HG03066 (cell line): ENCODE results near the gene SRP14.
"Not testable (repeated sequence)": the region's sequence is repeated elsewhere in the genome, so short reads cannot be mapped to it uniquely, and the experiment has no call there.

Source experiments
- ATAC-seq: cut with Tn5 transposase; IDR thresholded peaks from one replicate; pipeline ENCODE4 v1.9.1; 2021; ENCODE audit warnings: low read depth; ENCODE audit not compliant: unreplicated experiment

SRP14 gene, protein sequence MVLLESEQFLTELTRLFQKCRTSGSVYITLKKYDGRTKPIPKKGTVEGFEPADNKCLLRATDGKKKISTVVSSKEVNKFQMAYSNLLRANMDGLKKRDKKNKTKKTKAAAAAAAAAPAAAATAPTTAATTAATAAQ

DNA sequence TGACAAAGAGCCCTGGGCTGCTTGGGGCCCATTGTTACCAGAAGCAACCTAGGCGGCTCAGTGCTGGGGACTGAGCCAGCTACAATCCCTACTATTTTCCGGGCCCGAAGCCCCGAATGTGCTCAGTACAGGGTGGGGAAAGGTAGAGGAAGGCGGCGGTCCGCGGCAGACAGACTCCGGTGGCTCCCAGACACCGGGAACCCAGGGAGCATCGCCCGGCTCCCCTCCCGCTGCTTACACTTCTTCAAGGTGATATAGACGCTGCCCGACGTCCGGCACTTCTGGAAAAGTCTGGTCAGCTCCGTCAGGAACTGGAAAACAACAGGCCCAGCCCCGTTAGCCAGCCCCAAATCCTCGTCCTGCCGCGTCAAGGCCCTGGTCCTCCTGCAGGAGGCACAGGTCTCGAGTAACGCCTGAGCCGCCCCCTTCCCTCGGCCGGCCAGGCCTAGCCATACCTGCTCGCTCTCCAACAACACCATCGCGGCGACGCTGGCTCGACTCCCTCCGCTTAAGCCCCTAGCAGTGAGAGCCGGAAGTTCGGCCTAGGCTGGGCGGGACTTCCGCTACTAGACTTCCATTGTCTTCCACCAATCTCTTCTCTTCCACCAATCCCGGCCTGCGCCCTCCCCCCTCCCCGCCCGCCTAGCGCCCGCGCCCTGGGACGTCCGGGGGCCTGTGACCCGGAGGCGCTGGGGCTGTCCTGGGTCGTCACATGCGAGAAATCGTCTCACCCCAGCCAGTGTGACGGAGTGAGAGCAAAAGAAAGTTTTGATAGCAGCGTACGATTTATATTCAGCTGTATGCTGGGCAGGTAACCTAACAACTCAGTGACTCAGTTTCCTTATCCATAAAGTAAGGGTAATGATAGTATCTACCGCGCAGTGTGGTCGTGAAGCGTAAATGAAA lies at the start of gene SRP14:
TSS of gene SRP14 (minus strand) at position 544 of the 906 bp plus-strand sequence. CDS start at position 479, 65 bp downstream.
- ATAC-seq = peak; percentile 96

GRCh38 chr15:40087991-40088928 lies 49.3 kb upstream of the SRP14 start:
- ATAC-seq = no peak

- no peak for ATAC-seq
Observed at GRCh38 chr15:40087068-40087810, 48.3 kb upstream of the SRP14 start.

- ATAC-seq = no peak
Observed at GRCh38 chr15:40085266-40085665, 46.3 kb upstream of the SRP14 start.

DNA sequence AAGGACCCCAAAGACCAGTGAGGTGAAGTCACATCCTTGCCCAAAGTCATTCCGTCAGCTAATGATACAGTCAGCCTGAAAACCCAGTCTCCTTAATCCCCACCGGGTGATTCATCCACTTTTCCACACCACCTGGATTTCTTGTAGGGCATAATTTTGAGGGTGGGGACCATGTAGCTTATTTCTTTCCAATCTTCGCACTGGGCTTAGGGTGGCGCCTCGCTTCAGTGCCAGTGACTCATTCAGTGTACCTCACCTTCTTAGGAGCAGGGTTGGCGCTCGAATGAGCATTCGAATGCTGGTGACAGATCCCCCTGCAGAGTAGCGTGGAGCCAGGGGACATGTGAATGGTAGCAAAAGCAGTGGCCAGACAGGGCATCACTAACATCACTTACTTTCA lies 45.7 kb upstream of the SRP14 start:
- ATAC-seq = no peak

GRCh38 chr15:40082195-40082883 lies 43.4 kb upstream of the SRP14 start:
- ATAC-seq = no peak

DNA sequence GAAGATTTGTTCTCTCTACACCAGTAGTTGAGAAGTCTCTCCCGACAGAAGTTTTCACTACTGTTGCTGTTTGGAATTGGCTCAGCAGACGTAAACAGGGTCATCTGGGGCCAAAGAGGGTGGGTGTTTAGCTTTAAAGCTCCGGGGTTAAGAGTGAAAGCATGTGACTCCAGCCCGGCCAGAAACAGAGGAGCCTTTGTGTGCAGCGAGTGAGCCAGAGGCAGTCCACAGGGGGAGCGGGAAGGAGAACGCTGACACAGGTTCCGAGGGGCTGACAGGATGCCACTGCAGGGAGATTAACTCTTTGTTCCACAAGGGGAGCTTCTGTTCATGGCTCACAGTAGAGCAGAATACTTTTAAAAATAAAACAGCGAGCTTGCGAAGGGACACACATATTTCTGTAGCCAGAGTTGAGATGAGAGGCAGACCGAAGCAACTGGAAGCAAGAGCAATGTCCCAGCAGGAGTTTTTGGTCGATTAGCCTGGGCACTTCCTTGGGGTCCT lies 42.8 kb upstream of the SRP14 start:
- no peak for ATAC-seq

DNA sequence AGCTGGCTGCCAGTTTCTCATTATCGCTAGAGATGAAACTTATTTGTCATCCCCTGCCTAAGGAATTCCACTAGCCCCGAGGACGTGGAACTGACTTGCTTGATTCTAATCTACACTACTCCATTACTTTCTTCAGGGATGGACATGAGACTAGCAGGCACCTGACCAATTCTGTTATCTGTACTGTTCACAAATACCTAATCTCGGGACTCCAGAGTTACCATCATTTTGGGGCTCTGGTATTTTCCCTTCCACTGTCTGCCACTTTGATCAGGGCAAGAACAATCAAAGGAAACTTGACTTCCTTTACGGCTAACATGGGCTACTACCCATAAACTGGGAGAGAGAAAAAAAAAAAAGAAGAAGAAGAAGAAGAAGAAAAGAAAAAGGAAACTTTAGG lies 41.9 kb upstream of the SRP14 start:
- no peak for ATAC-seq

DNA sequence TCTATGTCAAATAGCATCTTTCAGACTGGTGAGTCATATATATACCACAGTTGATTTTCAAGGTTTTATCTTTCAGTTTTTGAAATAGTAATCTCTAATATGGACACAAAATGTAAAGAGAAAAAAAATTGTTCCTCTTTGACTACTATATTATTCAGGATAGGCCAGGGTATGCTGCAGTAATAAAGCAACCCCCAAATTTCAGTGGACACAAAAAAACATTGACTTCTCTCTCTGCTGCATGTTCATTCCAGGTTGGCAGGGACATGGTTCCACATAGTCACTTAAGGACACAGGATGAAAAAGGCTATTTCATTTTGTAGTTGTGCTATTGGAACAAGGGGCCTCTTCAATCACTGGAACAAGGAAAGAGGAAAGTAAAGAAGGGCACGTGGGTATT lies 41.1 kb upstream of the SRP14 start:
- ATAC-seq = no peak

DNA sequence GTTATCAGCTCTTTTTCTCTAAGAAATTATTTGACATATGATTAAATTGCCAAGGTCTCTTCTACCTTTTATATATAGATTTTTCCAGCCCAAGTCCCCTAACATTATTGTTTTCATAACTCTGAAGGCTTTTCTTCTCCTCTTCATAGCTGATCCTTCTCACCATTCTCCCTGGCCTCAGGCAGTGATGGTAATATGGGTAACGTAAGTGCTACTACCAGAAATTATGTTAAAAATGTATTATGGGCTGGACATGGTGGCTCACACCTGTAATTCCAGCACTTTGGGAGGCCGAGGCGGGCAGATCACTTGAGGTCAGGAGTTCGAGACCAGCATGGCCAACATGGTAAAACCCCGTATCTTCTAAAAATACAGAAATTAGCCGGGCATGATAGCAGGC lies 40.5 kb upstream of the SRP14 start:
- no peak for ATAC-seq

GRCh38 chr15:40075298-40076044 lies 36.5 kb upstream of the SRP14 start:
- no peak for ATAC-seq

- not testable (repeated sequence) for ATAC-seq
Observed at GRCh38 chr15:40074656-40075055, 35.7 kb upstream of the SRP14 start.

DNA sequence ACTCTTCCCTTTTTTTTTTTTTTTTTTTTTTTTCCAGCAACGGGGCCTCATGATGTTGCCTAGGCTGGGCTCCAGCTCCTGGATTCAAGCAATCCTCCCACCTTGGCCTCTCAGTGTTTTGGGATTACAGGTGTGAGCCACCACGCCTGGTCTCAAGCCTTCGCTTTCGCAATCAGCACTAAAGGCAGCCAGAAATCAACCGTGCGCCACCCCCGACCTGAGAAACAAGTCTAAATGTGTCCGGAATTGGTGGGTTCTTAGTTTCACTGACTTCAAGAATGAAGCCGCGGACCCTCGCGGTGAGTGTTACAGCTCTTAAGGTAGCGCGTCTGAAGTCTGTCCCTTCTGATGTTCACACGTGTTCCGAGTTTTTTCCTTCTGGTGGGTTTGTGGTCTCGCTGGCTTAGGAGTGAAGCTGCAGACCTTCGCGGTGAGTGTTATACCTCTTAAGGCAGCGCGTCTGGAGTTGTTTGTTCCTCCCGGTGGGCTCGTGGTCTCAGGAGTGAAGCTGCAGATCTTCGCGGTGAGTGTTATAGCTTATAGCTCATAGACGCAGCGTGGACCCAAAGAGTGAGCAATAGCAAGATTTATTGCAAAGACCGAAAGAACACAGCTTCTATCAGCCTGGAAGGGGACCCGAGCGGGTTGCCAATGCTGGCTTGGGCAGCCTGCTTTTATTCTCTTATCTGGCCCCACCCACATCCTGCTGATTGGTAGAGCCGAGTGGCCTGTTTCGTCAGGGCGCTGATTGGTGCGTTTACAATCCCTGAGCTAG lies 34.9 kb upstream of the SRP14 start:
- ATAC-seq = not testable (repeated sequence)

DNA sequence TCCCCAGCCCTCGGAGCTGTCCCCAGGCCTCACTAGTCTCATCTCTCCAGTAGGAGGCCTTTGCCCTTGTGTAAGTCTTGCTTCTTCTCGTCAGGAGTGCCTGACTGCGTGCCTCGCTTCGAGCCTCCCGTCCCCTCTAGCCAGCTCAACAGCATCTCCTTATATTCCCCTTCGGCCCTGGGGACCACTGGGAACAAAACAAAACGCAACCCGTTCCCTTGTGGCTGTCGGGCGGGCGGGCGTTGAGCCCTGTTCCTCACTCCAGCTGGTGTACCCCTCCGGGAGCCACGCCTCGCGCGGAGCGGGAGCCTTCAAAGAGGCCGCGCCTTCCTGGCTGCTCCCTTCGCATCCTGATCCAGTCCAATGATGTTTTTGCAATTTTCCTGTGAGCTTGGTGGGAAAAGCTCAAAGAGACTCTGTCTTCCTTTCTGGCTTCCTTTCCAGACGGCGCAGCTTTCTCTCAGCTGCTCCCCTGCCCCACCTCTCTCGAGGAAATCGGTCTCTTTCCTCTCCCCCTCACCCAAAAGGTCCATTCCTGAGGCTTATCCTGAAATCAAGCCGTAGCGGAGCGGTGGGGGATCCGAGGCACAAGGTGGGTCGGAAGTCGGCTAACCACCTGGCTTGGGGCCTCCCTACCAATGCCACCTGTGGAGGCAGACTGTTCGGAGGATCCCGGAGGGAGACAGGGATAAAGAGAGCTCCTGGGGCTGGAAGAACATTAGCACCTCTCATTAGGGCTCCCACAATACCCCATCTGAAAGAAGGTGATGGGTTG lies 33.4 kb upstream of the SRP14 start:
- ATAC-seq = no peak

- ATAC-seq = no peak
Observed at GRCh38 chr15:40070608-40071218, 31.7 kb upstream of the SRP14 start.

DNA sequence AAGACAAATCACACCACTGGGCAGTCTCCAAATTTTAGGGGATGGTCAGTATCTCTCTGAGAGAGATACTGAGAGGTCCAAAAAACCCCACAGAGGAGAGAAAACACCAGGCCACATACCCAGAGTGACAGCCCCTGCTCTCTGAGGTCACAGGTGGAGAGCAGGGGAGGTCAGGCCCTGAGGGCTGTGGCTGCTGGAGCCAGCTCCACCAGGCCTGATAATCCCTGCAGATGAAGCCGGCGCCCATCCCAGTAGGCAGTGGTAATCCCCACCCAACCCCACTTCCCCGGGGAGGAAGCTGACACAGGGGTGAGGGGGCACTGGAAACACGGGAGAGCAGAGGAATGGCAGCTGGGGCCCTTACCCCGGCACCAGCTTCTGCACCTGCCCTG lies 31.2 kb upstream of the SRP14 start:
- ATAC-seq = no peak
